GM12892 (cell line): ENCODE data around the gene LOC128125822.

ENCODE experiments used
- POLR2A ChIP-seq: IDR thresholded peaks from 2 replicates; pipeline ENCODE4 v1.6.1; 2011; ENCODE audit warnings: low read depth, low read length, control low read depth
- POLR2AphosphoS5 ChIP-seq: IDR thresholded peaks from 2 replicates; pipeline ENCODE4 v1.6.1; 2011; ENCODE audit warnings: low read depth, low read length, control low read depth
- TAF1 ChIP-seq: IDR thresholded peaks from 2 replicates; pipeline ENCODE4 v1.6.1; 2011; ENCODE audit warnings: low read depth, mild to moderate bottlenecking, control low read depth, low read length, borderline replicate concordance

DNA sequence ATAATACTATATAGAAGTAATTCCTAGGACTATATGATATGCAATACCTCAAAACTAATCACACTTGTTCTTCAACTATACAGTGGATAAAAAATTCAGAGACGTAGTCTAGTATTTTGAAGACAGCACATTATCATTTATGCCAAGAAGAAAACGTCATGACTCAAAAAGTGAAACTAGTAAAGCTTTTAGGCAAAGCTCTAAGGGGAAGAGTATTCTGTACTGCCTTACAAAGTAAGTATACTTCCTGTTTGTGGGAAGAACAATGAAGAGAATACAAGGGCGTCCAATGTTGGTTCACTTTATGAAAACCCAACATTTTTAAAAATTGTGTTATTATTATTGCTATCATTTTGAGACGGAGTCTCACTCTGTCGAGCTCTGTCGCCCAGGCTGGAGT is 27.9 kb downstream of the LOC128125822 start:
- TF ChIP-seq POLR2A: no peak
- no peak for TF ChIP-seq POLR2AphosphoS5
- no peak for TF ChIP-seq TAF1
